ENCODE measurements around the gene CYP4X1.
"Not testable (repeated sequence)": the region's sequence is repeated elsewhere in the genome, so short reads cannot be mapped to it uniquely, and the experiment has no call there.

CYP4X1 gene

DNA sequence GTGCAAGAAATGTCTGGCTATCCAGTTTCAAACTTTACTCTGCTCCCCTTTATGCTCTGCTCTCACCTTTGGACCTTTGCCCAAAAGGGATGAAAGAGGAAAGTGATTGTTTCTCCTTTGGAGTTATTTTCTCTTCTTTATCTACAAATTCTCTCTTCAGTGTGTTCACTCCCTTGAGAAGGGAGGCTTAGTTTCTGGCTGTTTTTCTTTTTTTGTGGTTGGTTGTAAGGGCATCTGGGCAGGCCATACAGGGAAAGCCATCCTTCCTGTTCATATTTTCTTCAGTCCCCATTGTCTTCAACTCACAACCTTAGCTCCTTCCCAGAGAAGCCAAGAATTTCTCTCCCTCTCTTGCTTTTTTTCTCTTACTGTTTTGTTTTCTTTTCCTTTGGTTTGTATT, 46.0 kb downstream of the CYP4X1 start:
- DNase-seq: not testable (repeated sequence)

GRCh38 chr1:47089356-47089755, 65.9 kb downstream of the CYP4X1 start:
- DNase-seq: not testable (repeated sequence)

DNA sequence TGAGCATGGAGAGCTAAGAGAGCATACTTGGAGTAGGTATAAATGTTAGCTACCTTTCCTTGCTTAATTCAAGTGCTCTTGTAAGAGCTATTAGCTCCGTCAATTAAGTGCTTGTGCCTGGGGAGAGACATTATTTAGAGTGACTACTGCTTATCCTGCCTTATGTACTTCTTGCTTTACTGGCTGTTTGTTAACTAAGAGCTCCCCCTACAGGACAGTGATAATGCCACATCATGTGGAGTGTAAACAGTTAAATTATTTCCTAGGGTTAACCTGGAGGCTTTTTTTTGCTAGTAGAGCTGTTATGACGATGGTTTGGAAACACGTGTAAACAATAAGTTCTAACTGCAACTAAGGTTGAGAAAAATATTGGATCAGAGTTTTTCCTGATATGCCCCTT, 68.0 kb downstream of the CYP4X1 start:
- DNase-seq: not testable (repeated sequence)
